22Rv1 (cell line): ENCODE measurements around the gene LAMTOR5.
"Not testable (repeated sequence)": the region's sequence is repeated elsewhere in the genome, so short reads cannot be mapped to it uniquely, and the experiment has no call there.

Source experiments
- H3K27ac ChIP-seq: fragments of 450-650 bp; 2 replicates; pipeline ENCODE4 v1.5.1; 2017
- ZFX ChIP-seq: fragments of 450-650 bp; IDR thresholded peaks from 2 replicates; pipeline ENCODE4 v1.6.1; 2017; ENCODE audit warnings: antibody characterized with exemption, borderline replicate concordance
- TF ChIP-seq, protein P1 (sequence below): fragments of 450-650 bp; IDR thresholded peaks from 2 replicates; pipeline ENCODE4 v1.5.1; 2017; ENCODE audit warnings: mild to moderate bottlenecking

LAMTOR5 gene

GRCh38 chr1:110412576-110412975 lies 5.1 kb upstream of the LAMTOR5 start:
- TF ChIP-seq, protein P1, sequence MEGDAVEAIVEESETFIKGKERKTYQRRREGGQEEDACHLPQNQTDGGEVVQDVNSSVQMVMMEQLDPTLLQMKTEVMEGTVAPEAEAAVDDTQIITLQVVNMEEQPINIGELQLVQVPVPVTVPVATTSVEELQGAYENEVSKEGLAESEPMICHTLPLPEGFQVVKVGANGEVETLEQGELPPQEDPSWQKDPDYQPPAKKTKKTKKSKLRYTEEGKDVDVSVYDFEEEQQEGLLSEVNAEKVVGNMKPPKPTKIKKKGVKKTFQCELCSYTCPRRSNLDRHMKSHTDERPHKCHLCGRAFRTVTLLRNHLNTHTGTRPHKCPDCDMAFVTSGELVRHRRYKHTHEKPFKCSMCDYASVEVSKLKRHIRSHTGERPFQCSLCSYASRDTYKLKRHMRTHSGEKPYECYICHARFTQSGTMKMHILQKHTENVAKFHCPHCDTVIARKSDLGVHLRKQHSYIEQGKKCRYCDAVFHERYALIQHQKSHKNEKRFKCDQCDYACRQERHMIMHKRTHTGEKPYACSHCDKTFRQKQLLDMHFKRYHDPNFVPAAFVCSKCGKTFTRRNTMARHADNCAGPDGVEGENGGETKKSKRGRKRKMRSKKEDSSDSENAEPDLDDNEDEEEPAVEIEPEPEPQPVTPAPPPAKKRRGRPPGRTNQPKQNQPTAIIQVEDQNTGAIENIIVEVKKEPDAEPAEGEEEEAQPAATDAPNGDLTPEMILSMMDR, result peak; percentile 76
- no peak for TF ChIP-seq ZFX
- no peak overlapping the region for H3K27ac ChIP-seq

DNA sequence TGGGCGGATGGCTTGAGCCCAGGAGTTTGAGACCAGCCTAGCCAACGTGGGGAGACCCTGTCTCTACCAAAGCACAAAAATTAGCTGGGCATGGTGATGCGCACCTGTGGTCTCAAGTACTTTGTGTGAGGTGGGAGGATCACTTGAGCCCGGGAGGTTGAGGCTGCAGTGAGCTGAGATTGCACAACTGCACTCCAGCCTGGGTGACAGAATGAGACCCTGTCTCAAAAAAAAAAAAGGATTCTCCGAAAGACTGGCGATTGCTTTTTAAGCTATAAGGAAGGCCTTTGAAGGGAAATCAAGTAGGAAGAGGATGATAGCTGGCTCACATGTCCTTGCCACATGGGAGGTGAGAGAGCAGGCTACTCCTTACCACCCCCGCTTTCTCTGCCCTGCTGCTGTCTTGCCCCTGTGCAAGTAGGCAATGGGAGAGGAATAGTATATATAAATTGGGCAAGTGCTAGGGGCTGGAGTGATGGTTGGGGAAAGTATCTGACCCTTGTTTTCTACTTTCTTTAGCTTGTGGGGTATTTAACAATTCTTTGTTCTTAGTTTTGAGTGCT lies 3.8 kb upstream of the LAMTOR5 start:
- H3K27ac ChIP-seq, result no peak overlapping the region
- TF ChIP-seq ZFX, result no peak
- TF ChIP-seq, protein P1, result no peak

DNA sequence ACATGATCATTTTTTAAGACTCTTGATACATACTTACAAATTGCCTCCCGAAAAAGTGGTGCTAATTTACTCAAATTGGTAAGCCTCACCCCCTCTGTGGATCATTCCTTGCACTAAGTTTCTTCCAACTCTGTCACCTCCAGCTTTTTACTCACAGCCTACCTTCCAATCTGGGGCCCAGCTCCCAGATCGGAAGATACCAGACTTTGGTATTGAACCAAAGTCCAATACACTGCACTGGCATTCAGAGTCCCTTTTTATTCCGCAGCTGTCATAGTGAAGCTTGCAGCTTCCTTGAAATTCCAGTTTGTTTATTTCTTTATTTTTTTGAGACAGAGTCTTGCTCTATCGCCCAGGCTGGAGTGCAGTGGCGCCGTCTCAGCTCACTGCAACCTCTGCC lies 1.8 kb upstream of the LAMTOR5 start:
- no peak overlapping the region for H3K27ac ChIP-seq
- TF ChIP-seq, protein P1, result no peak
- no peak for TF ChIP-seq ZFX

GRCh38 chr1:110408488-110408887 lies 994 bp upstream of the LAMTOR5 start:
- H3K27ac ChIP-seq, result peak overlapping the region; percentile 85; the same call in 1 of the 2 replicates
- TF ChIP-seq, protein P1, result no peak
- TF ChIP-seq ZFX, result no peak

- peak overlapping the region; percentile 85 for H3K27ac ChIP-seq
Observed at GRCh38 chr1:110406407-110406806, 1.1 kb downstream of the LAMTOR5 start.

- no peak overlapping the region for H3K27ac ChIP-seq
- TF ChIP-seq, protein P1, result no peak
- no peak for TF ChIP-seq ZFX
Observed at GRCh38 chr1:110404401-110404800, 3.1 kb downstream of the LAMTOR5 start.

GRCh38 chr1:110403805-110404204 lies 3.7 kb downstream of the LAMTOR5 start:
- TF ChIP-seq, protein P1, result no peak
- TF ChIP-seq ZFX, result no peak
- H3K27ac ChIP-seq, result no peak overlapping the region

- not testable (repeated sequence) for H3K27ac ChIP-seq
Observed at GRCh38 chr1:110396259-110396958, 11.1 kb downstream of the LAMTOR5 start.
